ENCODE measurements around the gene CD58. TPM values are rescaled to one million over a fixed set of nuclear protein-coding genes. Genes with fewer than 3 reads are reported as not detected.

CD58 gene
- total RNA-seq, 4 donors from 2014 or later: 1.8 to 48.7 (median 32.7) TPM

DNA sequence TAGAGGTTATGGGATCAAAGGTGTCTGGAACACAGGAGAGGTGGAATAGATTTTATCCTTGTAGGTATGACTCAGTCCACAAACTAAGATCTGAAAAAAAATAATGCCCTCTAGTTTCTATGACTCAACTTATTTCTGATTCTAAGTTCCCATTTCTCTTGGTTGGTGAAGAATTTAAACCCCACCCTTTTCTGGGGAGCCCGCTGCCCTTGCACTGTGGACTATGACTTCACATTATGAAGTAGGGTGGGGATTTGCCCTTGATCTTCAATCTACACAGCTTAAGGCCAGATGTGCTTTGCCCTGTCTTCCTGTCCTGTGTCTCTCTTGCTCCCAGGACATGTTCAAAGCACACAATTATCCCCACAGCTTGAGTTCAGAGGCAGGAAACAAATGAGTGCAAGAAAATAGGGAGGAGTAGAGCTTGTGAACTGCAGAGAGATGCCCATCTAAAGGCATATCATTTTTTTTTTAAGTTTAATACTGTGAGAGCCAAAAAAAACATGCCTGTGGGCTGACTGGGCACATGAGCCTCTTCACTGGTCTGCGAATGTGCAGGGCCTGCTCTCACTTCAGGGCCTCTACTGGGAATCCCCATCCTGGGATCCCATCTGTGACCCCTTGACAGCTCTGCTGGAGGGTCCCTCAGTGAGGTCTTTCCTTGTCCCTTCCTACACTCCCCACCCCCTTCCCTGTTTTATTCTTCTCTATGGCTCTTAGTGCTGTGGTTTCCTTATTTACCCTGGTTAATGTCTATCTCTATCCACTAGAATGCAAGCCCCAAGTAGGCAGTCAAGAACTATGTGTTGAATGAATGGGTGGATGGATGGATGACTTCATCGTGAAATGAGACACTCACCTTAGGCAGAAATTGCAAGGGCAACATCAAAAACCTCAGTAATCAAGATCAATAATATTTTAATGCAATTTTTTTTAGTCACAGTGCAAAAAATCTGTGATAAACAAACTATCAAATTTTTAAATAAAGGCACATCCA lies 61.5 kb downstream of the CD58 start:
- TF ChIP-seq POLR2AphosphoS5 (IDR thresholded peaks at IDR 0.05) (peak in 1 of 3 donors; percentile 42), EP300 (IDR thresholded peaks at IDR 0.05; ENCODE audit: low read depth) (no peak), POLR2A (IDR thresholded peaks at IDR 0.05) (no peak)
- TF ChIP-seq, protein P1, sequence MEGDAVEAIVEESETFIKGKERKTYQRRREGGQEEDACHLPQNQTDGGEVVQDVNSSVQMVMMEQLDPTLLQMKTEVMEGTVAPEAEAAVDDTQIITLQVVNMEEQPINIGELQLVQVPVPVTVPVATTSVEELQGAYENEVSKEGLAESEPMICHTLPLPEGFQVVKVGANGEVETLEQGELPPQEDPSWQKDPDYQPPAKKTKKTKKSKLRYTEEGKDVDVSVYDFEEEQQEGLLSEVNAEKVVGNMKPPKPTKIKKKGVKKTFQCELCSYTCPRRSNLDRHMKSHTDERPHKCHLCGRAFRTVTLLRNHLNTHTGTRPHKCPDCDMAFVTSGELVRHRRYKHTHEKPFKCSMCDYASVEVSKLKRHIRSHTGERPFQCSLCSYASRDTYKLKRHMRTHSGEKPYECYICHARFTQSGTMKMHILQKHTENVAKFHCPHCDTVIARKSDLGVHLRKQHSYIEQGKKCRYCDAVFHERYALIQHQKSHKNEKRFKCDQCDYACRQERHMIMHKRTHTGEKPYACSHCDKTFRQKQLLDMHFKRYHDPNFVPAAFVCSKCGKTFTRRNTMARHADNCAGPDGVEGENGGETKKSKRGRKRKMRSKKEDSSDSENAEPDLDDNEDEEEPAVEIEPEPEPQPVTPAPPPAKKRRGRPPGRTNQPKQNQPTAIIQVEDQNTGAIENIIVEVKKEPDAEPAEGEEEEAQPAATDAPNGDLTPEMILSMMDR (IDR thresholded peaks at IDR 0.05): no peak
- peak; percentile 52 for DNase-seq
- H3K9me3 ChIP-seq: no peaks in the 10 kb centered on the region
- peaks cover 0 to 19% (median 2%) of the 10 kb centered on the region in 4 donors for H3K4me1 ChIP-seq
- no peaks in the 10 kb centered on the region for H3K36me3 ChIP-seq
- no peak overlapping the region for H3K4me3 ChIP-seq
- intact Hi-C loops (cut with DNase I; ENCODE audit: low total_unique reads) (no loop called here), in situ Hi-C loops (cut with MboI; ENCODE audit: low pct_ligation_motif_present in 1 of 4, low pct_unique_long_range_greater_than_20kb in 1 of 4, low sequenced_read_pairs in 3 of 4) (no loop called here)
- WGBS, 2 donors (ENCODE audit: low coverage in 1 of 2): 68% methylated on average over 3 of the region's 3 CpGs; no CpG with 5 or more reads in 1 of the 2 donors
- peak overlapping the region in 3 of 4 donors; percentile 38 to 58 (median 55) for H3K27ac ChIP-seq
- H3K27me3 ChIP-seq: no peaks in the 10 kb centered on the region

GRCh38 chr1:116508085-116508983 lies 62.5 kb downstream of the CD58 start:
- H3K36me3 ChIP-seq: no peaks in the 10 kb centered on the region
- H3K27me3 ChIP-seq: no peaks in the 10 kb centered on the region
- 82% methylated on average over 4 of the region's 4 CpGs; no CpG with 5 or more reads in 1 of the 2 donors for WGBS, 2 donors (ENCODE audit: low coverage in 1 of 2)
- H3K27ac ChIP-seq: peak overlapping the region in 3 of 4 donors; percentile 36 to 58 (median 49)
- H3K4me3 ChIP-seq: no peak overlapping the region
- no peaks in the 10 kb centered on the region for H3K9me3 ChIP-seq
- TF ChIP-seq POLR2A (IDR thresholded peaks at IDR 0.05) (no peak), EP300 (IDR thresholded peaks at IDR 0.05; ENCODE audit: low read depth) (no peak), POLR2AphosphoS5 (IDR thresholded peaks at IDR 0.05) (no peak)
- TF ChIP-seq, protein P1 (IDR thresholded peaks at IDR 0.05): no peak
- intact Hi-C loops (cut with DNase I; ENCODE audit: low total_unique reads): no loop called here
- in situ Hi-C loops (cut with MboI; ENCODE audit: low pct_ligation_motif_present in 1 of 4, low pct_unique_long_range_greater_than_20kb in 1 of 4, low sequenced_read_pairs in 3 of 4): no loop called here
- DNase-seq: no peak
- H3K4me1 ChIP-seq: peaks cover 0 to 28% (median 2%) of the 10 kb centered on the region in 4 donors

- no peaks in the 10 kb centered on the region for H3K9me3 ChIP-seq
- H3K27ac ChIP-seq: no peak overlapping the region
- no peaks in the 10 kb centered on the region for H3K27me3 ChIP-seq
- H3K4me1 ChIP-seq: peaks cover 0 to 28% (median 2%) of the 10 kb centered on the region in 4 donors
- 79 to 80% methylated on average over 2 of the region's 2 CpGs for WGBS, 2 donors (ENCODE audit: low coverage in 1 of 2)
- H3K36me3 ChIP-seq: no peaks in the 10 kb centered on the region
- TF ChIP-seq POLR2A (IDR thresholded peaks at IDR 0.05): no peak
- no peak for TF ChIP-seq POLR2AphosphoS5 (IDR thresholded peaks at IDR 0.05)
- TF ChIP-seq, protein P1 (IDR thresholded peaks at IDR 0.05): no peak
- no peak for TF ChIP-seq EP300 (IDR thresholded peaks at IDR 0.05; ENCODE audit: low read depth)
- in situ Hi-C loops (cut with MboI; ENCODE audit: low pct_ligation_motif_present in 1 of 4, low pct_unique_long_range_greater_than_20kb in 1 of 4, low sequenced_read_pairs in 3 of 4): no loop called here
- intact Hi-C loops (cut with DNase I; ENCODE audit: low total_unique reads): no loop called here
- no peak for DNase-seq
- H3K4me3 ChIP-seq: no peak overlapping the region
These were observed 63.2 kb downstream of the CD58 start for GRCh38 chr1:116507631-116508030.

Measured in transverse colon (tissue), 4 donors.